Measurements from ENCODE around the gene STOX2. TPM values are rescaled to one million over a fixed set of nuclear protein-coding genes. Genes with fewer than 3 reads are reported as not detected.
A peak's percentile ranks its signal among the peaks of the same experiment; 100 is the strongest.

Gene STOX2
- polyA plus RNA-seq, 1 experiment, result 2.4 TPM

GRCh38 chr4:184012937-184013336 lies 107.8 kb downstream of the STOX2 start:
- no peak for TF ChIP-seq CTCF (IDR thresholded peaks at IDR 0.05; ENCODE audit: low read depth, low read length)
- ChIA-PET CTCF (no interaction called here), POLR2A (no interaction called here)
- no peaks in the 10 kb centered on the region for H3K27me3 ChIP-seq (ENCODE audit: control insufficient read depth, insufficient read depth, low read length)
- no peak for DNase-seq (ENCODE audit: low read depth, low spot score)
- peaks cover 5% of the 10 kb centered on the region; the same call in 1 of the 2 replicates for H3K9me3 ChIP-seq (ENCODE audit: control insufficient read depth, insufficient read depth, low read length)
- no peak overlapping the region for H3K27ac ChIP-seq (ENCODE audit: low read depth, low read length)
- no peak overlapping the region for H3K4me3 ChIP-seq (ENCODE audit: low read depth, low read length)

- Histone ChIP-seq H3K27ac (ENCODE audit: low read depth, low read length) (no peak overlapping the region), H3K9me3 (ENCODE audit: control insufficient read depth, insufficient read depth, low read length) (peaks cover 5% of the 10 kb centered on the region; the same call in 1 of the 2 replicates), H3K27me3 (ENCODE audit: control insufficient read depth, insufficient read depth, low read length) (no peaks in the 10 kb centered on the region), H3K4me3 (ENCODE audit: low read depth, low read length) (no peak overlapping the region)
- CTCF ChIA-PET, result interaction anchor here (1.0 kb wide), 1 partner anchor 9 kb away, joined by 3 read pairs; no protein-coding TSS in a partner anchor
- POLR2A ChIA-PET, result no interaction called here
- no peak for TF ChIP-seq CTCF (IDR thresholded peaks at IDR 0.05; ENCODE audit: low read depth, low read length)
- DNase-seq (ENCODE audit: low read depth, low spot score), result no peak
These were observed 109.2 kb downstream of the STOX2 start for GRCh38 chr4:184014301-184014700.

GRCh38 chr4:184016759-184017668 lies 111.9 kb downstream of the STOX2 start:
- peak; percentile 57 for DNase-seq (ENCODE audit: low read depth, low spot score)
- H3K9me3 ChIP-seq (ENCODE audit: control insufficient read depth, insufficient read depth, low read length), result no peaks in the 10 kb centered on the region
- H3K4me3 ChIP-seq (ENCODE audit: low read depth, low read length), result peak overlapping the region; percentile 7
- ChIA-PET CTCF (interaction anchor here (0.6 to 0.8 kb wide), 3 partner anchors 21 to 1081 kb away, joined by 3 to 5 read pairs (median 3); no protein-coding TSS in a partner anchor), POLR2A (interaction anchor here (0.6 to 1.4 kb wide), 5 partner anchors 13 to 29 kb away, joined by 3 to 15 read pairs (median 7); no protein-coding TSS in a partner anchor)
- H3K27ac ChIP-seq (ENCODE audit: low read depth, low read length), result peak overlapping the region; percentile 43
- no peaks in the 10 kb centered on the region for H3K27me3 ChIP-seq (ENCODE audit: control insufficient read depth, insufficient read depth, low read length)
- TF ChIP-seq CTCF (IDR thresholded peaks at IDR 0.05; ENCODE audit: low read depth, low read length), result no peak

- no peak for DNase-seq (ENCODE audit: low read depth, low spot score)
- Histone ChIP-seq H3K27ac (ENCODE audit: low read depth, low read length) (no peak overlapping the region), H3K27me3 (ENCODE audit: control insufficient read depth, insufficient read depth, low read length) (no peaks in the 10 kb centered on the region), H3K4me3 (ENCODE audit: low read depth, low read length) (no peak overlapping the region), H3K9me3 (ENCODE audit: control insufficient read depth, insufficient read depth, low read length) (no peaks in the 10 kb centered on the region)
- no peak for TF ChIP-seq CTCF (IDR thresholded peaks at IDR 0.05; ENCODE audit: low read depth, low read length)
- ChIA-PET CTCF (interaction anchor here (0.5 kb wide), 1 partner anchor 1923 kb away, joined by 3 read pairs; no protein-coding TSS in a partner anchor), POLR2A (no interaction called here)
These were observed 114.0 kb downstream of the STOX2 start for GRCh38 chr4:184019076-184019475.
